ENCODE results near the gene ZNF660. TPM values are rescaled to one million over a fixed set of nuclear protein-coding genes. Genes with fewer than 3 reads are reported as not detected.
A peak's percentile ranks its signal among the peaks of the same experiment; 100 is the strongest.

Gene ZNF660
- total and polyA plus RNA-seq, 9 of the 15 experiments (the other 6 are each of a cell fraction or from before 2014, with no cell fraction given): 0.06 to 0.65 (median 0.17) TPM

DNA sequence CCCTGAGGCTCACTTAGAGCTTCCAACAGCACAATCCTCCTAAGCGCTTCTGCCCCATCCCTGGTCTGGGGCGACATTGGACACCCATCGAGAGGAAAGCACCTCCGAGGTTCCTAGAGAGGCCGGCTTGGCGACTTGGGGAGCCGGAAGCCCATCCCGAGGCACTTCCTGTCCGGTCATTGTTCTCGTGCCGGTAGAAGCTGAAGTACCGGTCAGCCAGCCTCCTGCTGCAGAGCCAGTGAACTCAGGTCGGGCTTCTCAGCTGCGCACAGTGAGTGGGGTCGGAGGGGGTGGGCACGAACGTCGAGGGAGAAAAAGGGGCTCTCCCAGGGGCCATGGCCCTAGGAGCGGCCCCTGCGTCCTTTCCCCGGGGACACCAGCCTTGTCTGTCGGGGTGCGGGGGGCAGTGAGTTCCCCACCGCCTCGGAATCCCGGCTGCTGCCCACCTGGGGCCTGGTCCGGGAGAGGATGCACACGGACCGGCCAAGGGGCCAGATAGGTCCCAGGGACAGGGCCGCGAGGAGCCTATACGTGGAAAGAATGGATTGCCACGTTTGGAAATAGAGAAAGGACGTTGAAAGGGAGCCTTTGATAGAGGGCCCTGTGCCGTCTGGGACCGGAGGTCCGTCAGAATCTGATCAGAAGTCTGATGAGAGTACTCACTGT lies 63.9 kb downstream of the ZNF660 start, which contains the start of gene ZNF35 (continued):
- no peak for TF ChIP-seq SMARCE1 (IDR thresholded peaks at IDR 0.05)
- peak; percentile 79 for TF ChIP-seq ELF1 (tag; IDR thresholded peaks at IDR 0.05)
- no peak for TF ChIP-seq PHB2 (IDR thresholded peaks at IDR 0.05; ENCODE audit: low read depth)
- TF ChIP-seq, protein P1, sequence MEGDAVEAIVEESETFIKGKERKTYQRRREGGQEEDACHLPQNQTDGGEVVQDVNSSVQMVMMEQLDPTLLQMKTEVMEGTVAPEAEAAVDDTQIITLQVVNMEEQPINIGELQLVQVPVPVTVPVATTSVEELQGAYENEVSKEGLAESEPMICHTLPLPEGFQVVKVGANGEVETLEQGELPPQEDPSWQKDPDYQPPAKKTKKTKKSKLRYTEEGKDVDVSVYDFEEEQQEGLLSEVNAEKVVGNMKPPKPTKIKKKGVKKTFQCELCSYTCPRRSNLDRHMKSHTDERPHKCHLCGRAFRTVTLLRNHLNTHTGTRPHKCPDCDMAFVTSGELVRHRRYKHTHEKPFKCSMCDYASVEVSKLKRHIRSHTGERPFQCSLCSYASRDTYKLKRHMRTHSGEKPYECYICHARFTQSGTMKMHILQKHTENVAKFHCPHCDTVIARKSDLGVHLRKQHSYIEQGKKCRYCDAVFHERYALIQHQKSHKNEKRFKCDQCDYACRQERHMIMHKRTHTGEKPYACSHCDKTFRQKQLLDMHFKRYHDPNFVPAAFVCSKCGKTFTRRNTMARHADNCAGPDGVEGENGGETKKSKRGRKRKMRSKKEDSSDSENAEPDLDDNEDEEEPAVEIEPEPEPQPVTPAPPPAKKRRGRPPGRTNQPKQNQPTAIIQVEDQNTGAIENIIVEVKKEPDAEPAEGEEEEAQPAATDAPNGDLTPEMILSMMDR (IDR thresholded peaks at IDR 0.05 in 2 of 3, conservative IDR thresholded peaks at IDR 0.05 in 1 of 3; ENCODE audit: insufficient read depth in 2 of 3, low read depth in 1 of 3, low read length in 3 of 3): no peak
- TF ChIP-seq, protein P2, sequence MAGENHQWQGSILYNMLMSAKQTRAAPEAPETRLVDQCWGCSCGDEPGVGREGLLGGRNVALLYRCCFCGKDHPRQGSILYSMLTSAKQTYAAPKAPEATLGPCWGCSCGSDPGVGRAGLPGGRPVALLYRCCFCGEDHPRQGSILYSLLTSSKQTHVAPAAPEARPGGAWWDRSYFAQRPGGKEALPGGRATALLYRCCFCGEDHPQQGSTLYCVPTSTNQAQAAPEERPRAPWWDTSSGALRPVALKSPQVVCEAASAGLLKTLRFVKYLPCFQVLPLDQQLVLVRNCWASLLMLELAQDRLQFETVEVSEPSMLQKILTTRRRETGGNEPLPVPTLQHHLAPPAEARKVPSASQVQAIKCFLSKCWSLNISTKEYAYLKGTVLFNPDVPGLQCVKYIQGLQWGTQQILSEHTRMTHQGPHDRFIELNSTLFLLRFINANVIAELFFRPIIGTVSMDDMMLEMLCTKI (IDR thresholded peaks at IDR 0.05; ENCODE audit: partially characterized antibody): no peak
- peak; percentile 69 for TF ChIP-seq BHLHE40 (IDR thresholded peaks at IDR 0.05; ENCODE audit: low read length)
- no peak for TF ChIP-seq PCBP2 (IDR thresholded peaks at IDR 0.05; ENCODE audit: low read depth, low read length, poor library complexity, severe bottlenecking)
- TF ChIP-seq BRD9 (IDR thresholded peaks at IDR 0.05; ENCODE audit: low read depth, partially characterized antibody): no peak
- TF ChIP-seq ZNF717 (CRISPR knock-in tag; IDR thresholded peaks at IDR 0.05): no peak
- TF ChIP-seq, protein P3, sequence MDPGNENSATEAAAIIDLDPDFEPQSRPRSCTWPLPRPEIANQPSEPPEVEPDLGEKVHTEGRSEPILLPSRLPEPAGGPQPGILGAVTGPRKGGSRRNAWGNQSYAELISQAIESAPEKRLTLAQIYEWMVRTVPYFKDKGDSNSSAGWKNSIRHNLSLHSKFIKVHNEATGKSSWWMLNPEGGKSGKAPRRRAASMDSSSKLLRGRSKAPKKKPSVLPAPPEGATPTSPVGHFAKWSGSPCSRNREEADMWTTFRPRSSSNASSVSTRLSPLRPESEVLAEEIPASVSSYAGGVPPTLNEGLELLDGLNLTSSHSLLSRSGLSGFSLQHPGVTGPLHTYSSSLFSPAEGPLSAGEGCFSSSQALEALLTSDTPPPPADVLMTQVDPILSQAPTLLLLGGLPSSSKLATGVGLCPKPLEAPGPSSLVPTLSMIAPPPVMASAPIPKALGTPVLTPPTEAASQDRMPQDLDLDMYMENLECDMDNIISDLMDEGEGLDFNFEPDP (CRISPR knock-in tag; IDR thresholded peaks at IDR 0.05): no peak
- TF ChIP-seq, protein P4, sequence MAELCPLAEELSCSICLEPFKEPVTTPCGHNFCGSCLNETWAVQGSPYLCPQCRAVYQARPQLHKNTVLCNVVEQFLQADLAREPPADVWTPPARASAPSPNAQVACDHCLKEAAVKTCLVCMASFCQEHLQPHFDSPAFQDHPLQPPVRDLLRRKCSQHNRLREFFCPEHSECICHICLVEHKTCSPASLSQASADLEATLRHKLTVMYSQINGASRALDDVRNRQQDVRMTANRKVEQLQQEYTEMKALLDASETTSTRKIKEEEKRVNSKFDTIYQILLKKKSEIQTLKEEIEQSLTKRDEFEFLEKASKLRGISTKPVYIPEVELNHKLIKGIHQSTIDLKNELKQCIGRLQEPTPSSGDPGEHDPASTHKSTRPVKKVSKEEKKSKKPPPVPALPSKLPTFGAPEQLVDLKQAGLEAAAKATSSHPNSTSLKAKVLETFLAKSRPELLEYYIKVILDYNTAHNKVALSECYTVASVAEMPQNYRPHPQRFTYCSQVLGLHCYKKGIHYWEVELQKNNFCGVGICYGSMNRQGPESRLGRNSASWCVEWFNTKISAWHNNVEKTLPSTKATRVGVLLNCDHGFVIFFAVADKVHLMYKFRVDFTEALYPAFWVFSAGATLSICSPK (IDR thresholded peaks at IDR 0.05; ENCODE audit: borderline replicate concordance): no peak
- peak; percentile 67 for TF ChIP-seq MYC (IDR thresholded peaks at IDR 0.05; ENCODE audit: low read depth, low read length)
- 0 out of 2 replicates have a peak, but pooled peaks have one; percentile 55 for TF ChIP-seq MYC (CRISPR knock-in tag; IDR thresholded peaks at IDR 0.05; ENCODE audit: borderline replicate concordance, low read depth)
- TF ChIP-seq POLR2AphosphoS5 (IDR thresholded peaks at IDR 0.05; ENCODE audit: control insufficient read depth, insufficient read depth, low read depth, low read length): peak; percentile 80
- no peak for TF ChIP-seq WHSC1 (IDR thresholded peaks at IDR 0.05; ENCODE audit: low read length)
- TF ChIP-seq, protein P5, sequence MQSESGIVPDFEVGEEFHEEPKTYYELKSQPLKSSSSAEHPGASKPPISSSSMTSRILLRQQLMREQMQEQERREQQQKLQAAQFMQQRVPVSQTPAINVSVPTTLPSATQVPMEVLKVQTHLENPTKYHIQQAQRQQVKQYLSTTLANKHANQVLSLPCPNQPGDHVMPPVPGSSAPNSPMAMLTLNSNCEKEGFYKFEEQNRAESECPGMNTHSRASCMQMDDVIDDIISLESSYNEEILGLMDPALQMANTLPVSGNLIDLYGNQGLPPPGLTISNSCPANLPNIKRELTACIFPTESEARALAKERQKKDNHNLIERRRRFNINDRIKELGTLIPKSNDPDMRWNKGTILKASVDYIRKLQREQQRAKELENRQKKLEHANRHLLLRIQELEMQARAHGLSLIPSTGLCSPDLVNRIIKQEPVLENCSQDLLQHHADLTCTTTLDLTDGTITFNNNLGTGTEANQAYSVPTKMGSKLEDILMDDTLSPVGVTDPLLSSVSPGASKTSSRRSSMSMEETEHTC (IDR thresholded peaks at IDR 0.05): no peak
- TF ChIP-seq EP400 (IDR thresholded peaks at IDR 0.05): peak; percentile 73
- TF ChIP-seq CHCHD3 (CRISPR knock-in tag; IDR thresholded peaks at IDR 0.05): no peak
- TF ChIP-seq SAFB (IDR thresholded peaks at IDR 0.05; ENCODE audit: borderline replicate concordance, low read depth, low read length): no peak
- no peak for TF ChIP-seq MECOM (CRISPR knock-in tag; IDR thresholded peaks at IDR 0.05)
- TF ChIP-seq ADNP (tag; IDR thresholded peaks at IDR 0.05): no peak
- TF ChIP-seq HNRNPH1 (optimal IDR thresholded peaks at IDR 0.05; ENCODE audit: low read depth, low read length): no peak
